ENCODE results near the gene NCAM1.

NCAM1 gene

GRCh38 chr11:112968941-112969713 lies 7.9 kb downstream of the NCAM1 start:
- peak; percentile 68 for DNase-seq

- DNase-seq = no peak
These were observed 10.0 kb downstream of the NCAM1 start for GRCh38 chr11:112971195-112971594.

- DNase-seq = no peak
These were observed 10.6 kb downstream of the NCAM1 start for GRCh38 chr11:112971827-112972226.

- no peak for DNase-seq
These were observed 11.4 kb downstream of the NCAM1 start for GRCh38 chr11:112972399-112973145.

- DNase-seq = no peak
These were observed 13.8 kb downstream of the NCAM1 start for GRCh38 chr11:112975051-112975450.

GRCh38 chr11:112975493-112975892 lies 14.3 kb downstream of the NCAM1 start:
- no peak for DNase-seq

- DNase-seq = peak; percentile 65
These were observed 16.5 kb downstream of the NCAM1 start for GRCh38 chr11:112977755-112978154.

GRCh38 chr11:112983887-112984286 lies 22.7 kb downstream of the NCAM1 start:
- DNase-seq = no peak

- DNase-seq = no peak
These were observed 28.0 kb downstream of the NCAM1 start for GRCh38 chr11:112989198-112989597.

- no peak for DNase-seq
These were observed 32.6 kb downstream of the NCAM1 start for GRCh38 chr11:112993808-112994207.

GRCh38 chr11:112995423-112996090 lies 34.3 kb downstream of the NCAM1 start:
- no peak for DNase-seq

GRCh38 chr11:112996994-112997393 lies 35.8 kb downstream of the NCAM1 start:
- DNase-seq = no peak

- DNase-seq = no peak
These were observed 36.7 kb downstream of the NCAM1 start for GRCh38 chr11:112997857-112998466.

- DNase-seq = no peak
These were observed 38.3 kb downstream of the NCAM1 start for GRCh38 chr11:112999520-112999919.

- no peak for DNase-seq
These were observed 40.5 kb downstream of the NCAM1 start for GRCh38 chr11:113001709-113002108.

GRCh38 chr11:113006896-113007445 lies 45.8 kb downstream of the NCAM1 start:
- DNase-seq = no peak

GRCh38 chr11:113014262-113015097 lies 53.3 kb downstream of the NCAM1 start:
- peak; percentile 61 for DNase-seq

- DNase-seq = no peak
These were observed 53.9 kb downstream of the NCAM1 start for GRCh38 chr11:113015098-113015455.

GRCh38 chr11:113016905-113017304 lies 55.7 kb downstream of the NCAM1 start:
- no peak for DNase-seq

- no peak for DNase-seq
These were observed 57.7 kb downstream of the NCAM1 start for GRCh38 chr11:113018913-113019312.

- DNase-seq = no peak
These were observed 58.5 kb downstream of the NCAM1 start for GRCh38 chr11:113019711-113020110.

- DNase-seq = no peak
These were observed 59.9 kb downstream of the NCAM1 start for GRCh38 chr11:113021111-113021510.

Data from fibroblast of skin of scalp (primary cell).